ENCODE results near the gene HEATR3.
"Not testable (repeated sequence)": the region's sequence is repeated elsewhere in the genome, so short reads cannot be mapped to it uniquely, and the experiment has no call there.

- not testable (repeated sequence) for TF ChIP-seq CTCF (conservative IDR thresholded peaks at IDR 0.05; ENCODE audit: low read length); EZH2phosphoT487 (IDR thresholded peaks at IDR 0.05; ENCODE audit: borderline replicate concordance)
Measured at GRCh38 chr16:50132571-50132970, 66.8 kb downstream of the HEATR3 start.
